Stimulated activated CD8-positive, alpha-beta memory T cell treated with anti-CD3 and anti-CD28 coated beads, Interleukin-12 subunit alpha, Interleukin-12 subunit beta, amount 100 ng/mL, for 24 hours (primary cell): Measurements from ENCODE around the gene MCF2L.

Experiments used
- DNase-seq: peaks from one replicate; pipeline ENCODE4 v3.0.0-alpha.2; 2020; ENCODE audit errors: extremely low read depth

The MCF2L gene

DNA sequence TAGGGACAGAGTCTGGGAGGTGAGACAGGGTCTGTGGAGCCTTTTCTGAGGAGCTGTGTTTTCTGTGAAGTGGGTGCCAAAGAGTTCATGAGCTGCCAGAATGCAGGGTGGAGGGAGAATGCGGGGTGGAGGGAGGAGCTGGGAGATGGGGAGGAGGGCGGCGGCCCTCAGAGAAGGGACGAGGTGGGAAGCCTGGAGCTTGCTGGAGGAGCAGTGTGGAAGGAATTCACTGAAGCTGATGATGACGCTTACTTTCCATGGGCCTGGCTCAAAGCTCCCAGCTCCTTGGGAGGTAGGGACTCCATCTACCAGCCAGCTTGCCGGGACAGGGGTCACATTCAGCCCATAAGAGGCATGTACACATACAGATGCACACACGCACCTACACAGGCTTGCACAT lies 62.5 kb downstream of the MCF2L start:
- no peak for DNase-seq

DNA sequence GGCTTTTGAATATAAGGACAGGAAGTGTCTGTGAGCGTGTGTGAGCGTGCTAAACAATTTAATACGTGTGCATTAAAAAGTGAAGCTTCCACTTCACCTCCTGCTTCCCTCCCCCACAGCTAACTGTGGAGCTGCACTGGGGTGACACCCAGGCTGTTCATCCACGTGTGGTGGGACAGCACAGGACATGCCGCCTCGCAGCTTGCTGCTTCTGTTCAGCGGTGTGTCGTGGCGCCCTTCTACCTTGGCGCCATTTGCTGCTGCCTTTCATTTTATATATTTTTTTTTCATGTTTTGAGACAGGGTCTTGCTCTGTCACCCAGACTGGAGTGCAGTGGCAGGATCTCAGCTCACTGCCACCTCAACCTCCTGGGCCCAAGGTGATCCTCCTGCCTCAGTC lies 63.3 kb downstream of the MCF2L start:
- no peak for DNase-seq

DNA sequence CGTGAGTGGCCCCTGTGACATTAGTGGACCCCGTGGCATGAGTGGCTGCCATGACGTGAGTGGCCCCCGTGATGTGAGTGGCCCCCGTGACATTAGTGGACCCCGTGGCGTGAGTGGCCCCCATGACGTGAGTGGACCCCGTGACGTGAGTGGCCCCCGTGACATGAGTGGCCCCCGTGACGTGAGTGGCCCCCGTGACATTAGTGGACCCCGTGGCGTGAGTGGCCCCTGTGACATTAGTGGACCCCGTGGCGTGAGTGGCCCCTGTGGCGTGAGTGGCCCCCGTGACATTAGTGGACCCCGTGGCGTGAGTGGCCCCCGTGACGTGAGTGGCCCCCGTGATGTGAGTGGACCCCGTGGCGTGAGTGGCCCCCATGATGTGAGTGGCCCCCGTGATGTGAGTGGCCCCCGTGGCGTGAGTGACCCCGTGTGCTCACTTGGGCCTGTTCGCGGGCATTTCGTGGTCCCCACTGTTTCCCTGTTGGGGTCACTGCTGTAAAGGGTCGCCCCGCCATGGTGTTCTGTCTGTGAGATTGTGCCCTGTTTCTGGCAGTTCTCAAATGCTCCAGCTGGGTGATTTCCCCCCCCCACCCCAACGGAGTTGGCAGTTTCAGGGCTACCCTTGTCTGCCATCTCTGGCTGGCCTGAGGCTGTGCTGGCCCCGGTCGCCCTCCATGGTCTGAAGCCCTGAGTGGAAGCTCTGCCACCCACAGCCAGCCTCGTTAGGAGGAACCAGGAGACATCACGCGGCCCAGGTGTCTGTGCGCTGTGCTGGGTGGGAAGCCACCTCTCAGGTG lies 64.2 kb downstream of the MCF2L start:
- DNase-seq: no peak

DNA sequence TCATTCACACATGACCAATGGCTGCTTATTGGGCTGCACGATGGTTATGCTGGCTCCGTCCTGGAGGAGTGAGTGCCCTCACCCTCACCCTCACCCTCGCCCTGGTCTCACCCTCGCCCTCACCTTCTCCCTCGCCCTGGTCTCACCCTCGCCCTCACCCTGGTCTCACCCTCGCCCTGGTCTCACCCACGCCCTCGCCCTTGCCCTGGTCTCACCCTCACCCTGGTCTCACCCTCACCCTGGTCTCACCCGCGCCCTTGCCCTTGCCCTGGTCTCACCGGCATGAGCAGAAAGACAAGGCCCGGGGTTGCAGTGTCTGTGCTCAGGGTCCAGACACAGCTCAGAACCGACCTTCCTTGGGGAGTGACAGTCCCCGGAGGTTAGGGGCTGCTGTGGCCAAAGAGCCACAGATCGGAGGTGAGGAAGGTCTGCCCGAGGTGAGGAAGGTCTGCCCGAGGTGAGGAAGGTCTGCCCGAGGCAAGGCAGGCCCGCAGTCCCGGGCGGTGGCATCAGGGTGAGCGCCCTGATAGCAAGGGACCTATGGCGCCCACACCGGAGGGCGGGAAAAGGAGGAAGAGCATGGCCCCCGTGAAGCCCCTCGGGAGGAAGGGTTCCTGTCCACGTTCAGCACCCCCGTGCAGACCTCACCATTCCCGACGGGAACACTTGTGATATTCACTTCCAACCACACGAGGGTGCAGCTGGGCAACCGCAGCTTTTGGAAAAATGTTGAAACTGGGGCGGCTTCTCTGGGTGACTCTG lies 65.6 kb downstream of the MCF2L start:
- DNase-seq: no peak

DNA sequence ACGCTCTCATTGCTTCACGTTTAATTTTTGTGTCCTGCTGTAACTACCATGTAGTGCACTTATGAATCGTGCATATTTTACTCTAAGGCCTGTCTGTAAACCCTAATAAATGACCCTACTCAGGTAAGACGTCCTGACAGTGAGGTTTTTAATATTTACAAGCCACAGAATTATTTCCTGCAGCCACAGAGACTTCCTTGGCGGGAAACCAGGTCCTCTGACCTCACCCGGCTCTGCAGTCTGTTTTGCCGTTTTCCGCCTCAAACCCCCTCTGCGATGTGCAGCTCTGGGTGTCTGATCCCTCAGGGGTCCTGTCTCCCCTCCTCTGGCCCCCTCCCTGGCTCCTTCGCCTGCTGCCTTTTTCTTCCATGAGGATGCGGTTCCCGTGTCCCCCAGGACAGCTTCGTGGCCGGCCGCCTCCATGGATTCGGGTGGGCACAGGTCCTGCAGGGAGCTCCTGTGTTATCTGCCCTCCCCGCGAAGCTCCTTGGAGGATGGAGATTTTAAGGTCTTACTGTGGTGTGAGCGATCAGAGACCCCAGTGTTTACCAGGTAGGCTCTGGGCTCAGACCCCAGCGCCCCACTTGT lies 66.3 kb downstream of the MCF2L start:
- DNase-seq: no peak

DNA sequence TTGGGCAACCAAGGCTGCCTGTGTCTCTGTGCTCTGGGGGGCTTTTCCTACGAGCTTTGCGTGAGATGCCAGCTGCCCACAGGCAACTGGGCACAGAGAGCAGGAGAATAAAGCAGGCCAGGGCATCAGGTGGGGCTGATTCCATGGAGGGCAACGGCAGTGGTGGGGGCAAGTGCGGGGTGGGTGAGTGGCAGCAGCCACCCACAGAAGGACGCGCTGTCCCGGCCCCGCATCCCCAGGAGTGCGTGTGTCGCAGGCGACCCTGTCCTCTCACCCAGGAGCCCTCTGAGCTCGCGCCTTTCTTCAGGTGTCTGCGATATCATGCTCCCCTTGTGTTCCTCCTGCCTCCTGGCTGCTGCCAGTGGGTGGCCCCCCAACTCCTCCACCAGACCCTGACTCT lies 67.4 kb downstream of the MCF2L start:
- no peak for DNase-seq

DNA sequence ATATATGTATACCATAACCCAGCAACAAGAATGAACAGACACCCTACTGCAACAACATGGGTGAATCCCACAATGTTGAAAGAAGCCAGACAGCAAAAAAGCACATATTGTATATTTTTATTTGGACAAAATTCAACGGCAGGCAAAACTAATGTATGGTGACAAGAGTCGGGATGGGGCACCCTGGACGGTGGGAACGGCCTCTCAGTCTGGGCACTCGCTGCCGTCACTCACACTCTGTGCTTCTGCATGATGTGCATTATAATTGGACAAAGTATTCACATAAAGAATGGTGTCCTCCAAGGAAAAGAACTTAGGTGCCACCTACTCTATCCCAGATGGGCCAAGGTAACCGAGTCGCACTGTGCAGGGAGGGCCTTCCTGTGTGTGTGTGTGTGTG lies 71.0 kb downstream of the MCF2L start:
- DNase-seq: no peak

DNA sequence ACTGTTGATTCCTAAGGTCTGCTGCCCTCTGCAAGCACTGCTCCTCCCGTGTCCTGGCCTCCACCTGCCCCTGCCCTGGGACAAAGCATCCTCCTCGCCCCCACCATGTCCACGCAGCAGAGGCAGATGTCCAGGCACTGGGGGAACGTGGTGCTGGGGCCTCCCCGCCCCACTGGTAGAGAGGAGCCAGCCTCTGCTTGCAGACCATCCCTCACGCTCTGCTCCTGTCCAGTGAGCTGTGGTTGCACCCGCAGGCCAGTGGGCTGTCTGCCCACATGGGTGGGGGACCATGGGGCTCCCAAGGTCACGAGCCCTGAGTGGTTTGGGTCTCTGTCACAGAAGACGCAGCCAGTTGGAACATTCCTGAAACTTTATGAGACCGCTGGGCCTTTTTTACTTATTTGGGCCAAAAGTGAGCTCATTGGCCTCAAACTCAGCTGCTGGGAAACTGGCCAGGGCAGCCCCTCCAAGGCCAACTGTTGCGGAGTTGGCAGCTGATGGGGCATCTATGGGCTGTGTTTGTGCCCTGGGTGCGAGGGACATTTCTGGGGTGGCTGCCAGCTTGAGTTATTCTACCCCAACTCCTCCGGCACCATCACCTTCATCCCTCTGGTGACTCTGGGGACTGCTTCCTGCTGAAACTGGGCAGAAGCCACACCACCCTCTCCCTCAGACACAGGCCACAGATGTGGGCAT lies 71.7 kb downstream of the MCF2L start:
- no peak for DNase-seq

DNA sequence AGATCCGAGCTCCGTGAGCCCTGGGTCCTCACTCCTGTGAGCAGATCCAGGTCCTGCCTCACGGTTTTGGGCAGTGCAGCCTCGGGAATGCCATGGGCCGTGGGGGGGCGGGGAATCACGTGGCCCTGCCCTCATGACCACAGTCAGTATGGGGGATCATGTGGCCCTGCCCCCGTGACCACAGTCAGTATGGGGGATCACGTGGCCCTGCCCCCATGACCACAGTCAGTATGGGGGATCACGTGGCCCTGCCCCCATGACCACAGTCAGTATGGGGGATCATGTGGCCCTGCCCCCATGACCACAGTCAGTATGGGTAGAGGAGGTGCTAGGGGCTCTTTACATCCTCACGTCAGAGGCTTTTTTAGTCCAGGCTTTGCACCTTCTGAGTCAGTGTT lies 72.3 kb downstream of the MCF2L start:
- DNase-seq: no peak

DNA sequence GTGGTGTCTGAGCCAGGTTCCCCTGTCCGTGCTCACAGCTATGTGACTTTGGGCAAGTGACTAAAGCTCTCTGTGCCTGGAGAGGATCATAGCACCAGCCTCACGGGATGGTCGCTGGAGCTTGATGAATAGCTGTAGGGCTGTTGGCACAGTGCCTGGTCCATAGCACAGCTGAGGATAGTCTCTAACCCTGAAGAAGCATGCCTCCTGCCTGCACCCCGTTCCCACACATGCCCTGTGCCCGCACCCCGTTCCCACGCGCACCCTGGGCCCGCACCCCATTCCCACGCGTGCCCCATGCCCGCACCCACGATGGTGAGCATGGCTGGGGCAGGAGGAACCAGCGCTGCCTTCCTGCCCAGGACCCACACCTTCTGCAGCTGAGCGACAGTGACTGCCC lies 72.9 kb downstream of the MCF2L start:
- DNase-seq: no peak

DNA sequence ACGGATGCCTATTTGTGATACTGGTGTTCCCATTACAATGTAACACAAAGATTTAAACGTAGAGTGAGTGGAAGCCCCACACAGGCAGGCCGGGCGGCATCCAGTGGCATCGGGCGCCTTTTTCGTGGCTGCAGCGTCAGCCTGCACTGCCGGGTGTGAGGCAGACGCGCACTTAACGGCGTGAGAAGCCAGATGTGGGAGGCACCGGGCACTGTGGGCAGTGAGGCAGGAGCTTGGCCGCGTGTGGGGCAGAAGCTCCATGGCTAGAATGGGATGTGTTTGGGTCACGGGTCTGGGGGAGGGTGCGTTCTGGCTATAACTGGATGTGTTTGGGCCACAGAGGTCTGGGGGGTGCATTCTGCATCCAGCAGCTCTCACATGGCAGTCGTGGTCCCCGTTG lies 73.4 kb downstream of the MCF2L start:
- DNase-seq: no peak

DNA sequence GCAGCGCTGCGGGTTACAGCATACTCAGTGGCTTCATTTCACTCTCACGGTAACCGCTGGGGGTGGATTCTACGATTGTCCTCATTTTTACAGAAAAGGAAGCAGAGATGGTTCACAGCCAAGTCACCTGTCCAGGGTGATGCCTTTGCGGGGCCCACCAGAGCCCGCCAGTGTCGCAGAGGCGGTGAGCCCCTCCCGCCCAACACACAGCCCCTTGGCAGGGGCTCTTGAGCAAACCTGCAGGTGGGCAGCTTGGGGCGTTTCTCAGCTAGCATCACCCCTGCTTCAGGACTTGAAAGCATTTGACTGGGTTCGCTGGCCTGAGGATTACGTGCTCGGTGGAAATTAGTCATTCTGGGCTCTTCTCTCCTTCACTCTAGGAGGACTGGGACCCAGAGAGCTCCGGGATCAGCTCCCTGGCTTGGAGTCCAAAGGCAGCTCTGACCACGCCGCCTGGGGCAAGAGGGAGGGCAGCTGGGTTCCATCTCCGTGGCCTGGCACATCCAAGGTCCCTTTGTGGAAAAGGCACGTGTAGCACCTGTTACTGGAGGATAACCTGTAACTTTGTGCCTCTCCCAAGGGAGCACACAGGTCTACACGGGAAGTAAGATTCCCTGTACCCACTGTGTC lies 74.1 kb downstream of the MCF2L start:
- DNase-seq: no peak

DNA sequence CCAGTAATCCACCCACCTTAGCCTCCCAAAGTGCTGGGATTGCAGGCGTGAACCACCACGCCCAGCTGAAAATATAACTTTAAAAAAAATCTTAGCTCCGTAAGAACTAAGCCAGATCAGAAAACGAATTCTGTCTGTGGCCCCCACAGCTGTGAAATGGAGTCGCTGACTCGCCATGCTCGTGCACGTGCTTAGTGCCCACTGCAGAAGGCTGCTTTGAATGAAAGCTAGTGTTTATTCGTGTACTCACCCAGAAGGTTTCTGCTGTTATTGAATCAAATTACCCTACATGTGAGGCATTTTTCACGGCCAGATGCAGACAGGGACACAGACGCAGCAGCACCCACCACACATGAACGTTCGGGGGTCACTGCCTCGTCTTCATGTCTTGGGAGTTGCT lies 74.9 kb downstream of the MCF2L start:
- DNase-seq: no peak

DNA sequence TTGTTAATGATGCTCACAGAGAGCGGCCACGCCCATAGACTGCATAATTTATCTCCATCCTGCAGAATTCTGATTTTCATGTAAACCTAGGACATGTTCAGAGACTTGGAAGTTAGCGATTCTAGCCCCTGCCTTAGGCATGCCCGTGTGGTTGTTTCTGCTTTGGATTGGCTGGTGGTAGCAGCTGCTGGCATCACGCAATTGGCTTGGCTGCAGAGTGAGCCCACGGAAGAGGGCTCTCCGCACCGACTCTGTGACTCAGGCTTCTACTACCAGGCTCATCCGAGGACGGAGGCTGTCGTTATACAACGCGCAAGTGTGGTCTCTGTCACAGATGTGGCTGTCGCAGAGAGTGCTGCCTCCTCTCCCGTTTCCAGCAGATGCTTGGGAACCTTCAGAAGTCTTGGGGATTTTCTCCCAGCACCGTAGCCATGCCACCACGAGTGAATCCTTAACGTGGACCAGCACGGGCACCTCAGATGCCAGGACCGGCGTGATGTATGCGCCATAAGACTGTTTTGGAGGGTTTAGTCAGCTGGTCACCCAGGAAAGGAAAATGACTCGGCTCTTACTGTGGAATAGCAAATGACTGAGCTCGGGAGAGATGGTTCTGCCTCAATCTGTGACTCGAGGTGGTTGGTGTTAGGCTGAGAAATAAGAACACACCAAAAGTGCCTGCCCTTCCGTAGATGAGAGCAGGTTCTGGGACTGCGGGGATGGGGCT lies 75.5 kb downstream of the MCF2L start:
- no peak for DNase-seq

DNA sequence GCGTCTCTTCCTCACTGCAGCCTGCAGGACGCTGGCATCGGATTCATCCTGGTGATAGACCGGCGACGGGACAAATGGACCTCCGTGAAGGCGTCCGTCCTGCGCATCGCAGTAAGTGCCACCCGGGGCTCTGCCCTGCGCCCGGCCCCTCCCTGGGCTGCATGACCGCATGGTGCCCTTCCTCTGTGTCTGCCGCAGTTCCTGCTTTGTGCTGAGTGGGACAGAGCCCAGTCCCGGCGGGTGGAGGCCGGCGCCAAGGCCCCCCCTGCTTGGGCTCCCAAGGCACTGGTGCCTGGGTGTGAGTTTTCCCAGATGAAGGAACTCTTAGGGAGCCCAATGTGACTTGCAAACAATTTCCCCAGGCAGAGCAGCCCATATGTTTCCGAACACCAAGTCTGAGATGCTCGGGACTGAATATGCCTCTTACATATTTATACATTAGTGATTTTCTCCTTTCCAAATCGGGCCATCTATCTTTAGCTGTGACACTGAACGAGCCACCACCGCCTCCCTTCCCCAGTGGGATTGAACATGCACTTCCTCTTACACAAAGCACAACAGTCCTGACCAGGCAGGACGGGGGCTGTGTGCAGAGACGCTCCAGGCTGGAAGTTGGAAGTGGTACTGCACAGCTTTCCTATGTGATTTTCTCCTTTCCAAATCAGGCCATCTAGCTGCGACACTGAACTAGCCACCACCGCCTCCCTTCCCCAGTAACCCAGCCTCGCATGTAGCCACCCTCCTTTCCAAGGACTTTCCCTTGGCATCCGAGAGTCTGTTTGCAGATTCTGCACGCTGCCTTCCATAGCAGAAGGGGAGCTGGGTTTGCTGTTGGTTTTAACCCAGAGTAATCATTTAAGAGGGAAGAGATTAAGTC lies 76.5 kb downstream of the MCF2L start:
- DNase-seq: no peak

DNA sequence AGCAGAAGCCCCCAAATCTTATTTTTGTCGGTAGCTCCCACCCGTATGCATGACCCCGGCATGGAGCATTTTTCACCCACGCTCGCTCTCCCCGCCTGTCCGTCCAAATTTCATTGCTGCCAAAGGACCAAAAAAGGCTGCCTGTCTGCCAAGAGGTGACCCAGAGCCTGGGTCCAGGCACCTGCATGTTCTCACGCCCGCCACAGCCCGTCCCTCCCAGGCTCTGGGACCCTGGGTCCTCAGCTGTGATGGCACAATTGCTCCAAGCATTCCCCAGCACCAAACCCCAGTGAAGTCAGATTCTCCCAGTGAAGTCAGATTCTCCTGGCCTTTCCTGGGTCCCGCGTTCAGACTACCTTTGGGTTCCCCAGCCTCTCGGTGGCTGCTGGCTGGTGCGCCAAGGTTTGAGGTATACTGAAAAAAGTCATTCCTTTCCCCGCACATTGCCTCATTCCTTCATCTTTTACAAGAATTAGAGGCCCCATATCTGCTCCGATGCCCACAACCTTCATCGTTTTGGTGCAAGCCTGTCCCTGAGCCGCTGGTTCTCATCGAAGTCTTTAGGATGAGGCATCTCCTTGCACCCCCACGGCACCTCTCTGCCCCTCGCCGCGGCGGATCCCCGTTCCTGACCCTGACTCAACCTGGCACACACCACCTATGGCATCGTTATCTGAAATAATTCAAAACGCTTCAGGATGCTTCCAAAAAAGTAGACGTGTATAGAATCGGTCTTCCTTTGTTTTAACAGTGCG lies 77.3 kb downstream of the MCF2L start:
- no peak for DNase-seq

DNA sequence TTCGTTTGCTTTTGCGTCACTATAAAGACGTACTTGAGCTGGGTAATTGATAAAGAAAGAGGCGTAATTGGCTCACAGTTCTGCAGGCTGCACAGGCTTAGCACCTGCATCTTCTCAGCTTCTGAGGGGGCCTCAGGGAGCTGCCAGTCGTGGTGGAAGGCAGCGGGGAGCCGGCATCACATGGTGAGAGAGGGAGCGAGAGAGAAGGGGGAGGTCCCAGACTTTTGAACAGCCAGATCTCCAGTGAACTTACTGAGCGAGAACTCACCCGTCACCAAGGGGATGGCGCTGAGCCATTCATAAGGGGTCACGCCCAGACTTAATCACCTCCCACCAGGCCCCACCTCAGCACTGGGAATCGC lies 77.8 kb downstream of the MCF2L start:
- DNase-seq: no peak

DNA sequence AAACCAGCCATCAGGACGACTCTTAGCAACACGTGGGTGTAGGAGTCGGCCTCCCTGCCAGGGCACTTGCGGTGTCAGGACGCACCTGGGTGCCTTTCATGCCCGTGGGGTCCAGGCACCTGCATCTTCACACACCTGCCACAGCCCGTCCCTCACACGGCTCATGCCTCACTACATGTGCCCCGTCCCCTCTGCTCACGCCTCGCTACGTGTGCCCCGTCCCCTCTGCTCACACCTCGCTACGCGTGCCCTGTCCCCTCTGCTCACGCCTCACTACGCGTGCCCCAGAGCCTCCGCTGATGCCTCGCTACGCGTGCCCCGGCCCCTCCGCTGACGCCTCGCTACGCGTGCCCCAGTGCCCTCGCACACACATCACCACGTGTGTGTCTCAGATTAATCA lies 78.6 kb downstream of the MCF2L start:
- no peak for DNase-seq

DNA sequence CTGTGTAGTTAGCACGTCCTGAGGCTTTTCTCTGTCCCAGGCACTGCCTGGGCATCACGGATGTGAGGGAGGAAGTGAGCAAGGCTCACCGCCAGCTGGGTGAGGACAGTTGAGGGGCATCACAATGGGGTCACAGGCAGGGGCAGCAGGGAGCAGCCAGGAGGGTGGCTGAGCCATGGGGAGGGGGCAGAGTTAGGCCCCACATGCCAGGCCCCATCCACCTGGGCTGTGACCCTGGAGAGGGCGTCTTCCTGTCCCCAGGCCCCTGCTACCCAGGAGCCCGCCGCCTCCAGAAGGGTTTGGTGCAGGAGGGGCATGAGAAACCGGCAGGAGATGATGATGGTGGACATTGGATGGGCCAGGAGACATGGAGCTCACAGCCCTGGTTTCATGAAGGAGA lies 79.8 kb downstream of the MCF2L start:
- DNase-seq: no peak

DNA sequence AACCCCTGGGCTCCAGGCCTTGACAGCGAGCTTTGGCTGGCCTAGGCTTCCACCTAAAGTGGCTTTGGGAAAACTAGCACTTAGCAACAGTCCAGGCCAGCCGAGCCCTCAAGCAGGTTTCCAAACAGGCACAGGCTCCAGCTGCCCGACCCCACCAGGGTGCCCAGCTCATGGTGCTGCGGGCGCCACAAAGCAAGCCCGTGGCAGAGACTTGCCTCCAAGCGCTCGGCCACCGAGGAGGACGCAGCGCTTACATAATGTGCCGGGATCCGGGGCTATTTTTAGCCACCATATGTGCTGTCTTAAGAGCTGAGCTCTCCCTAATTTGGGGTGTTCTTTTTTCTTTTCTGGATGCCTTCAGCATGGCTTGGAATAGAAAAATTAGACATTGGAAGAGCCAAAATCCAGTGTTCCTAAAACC lies 80.5 kb downstream of the MCF2L start:
- no peak for DNase-seq
